Stimulated activated CD4-positive, alpha-beta T cell treated with anti-CD3 and anti-CD28 coated beads, Interleukin-4, amount 100 ng/mL, for 24 hours (primary cell): ENCODE results near the gene PIGZ.
A peak's percentile ranks its signal among the peaks of the same experiment; 100 is the strongest.

ENCODE experiments used
- DNase-seq: peaks from one replicate; pipeline ENCODE4 v3.0.0-alpha.2; 2020

PIGZ gene

GRCh38 chr3:196968233-196969133, at the start of gene PIGZ:
Gene PIGZ, minus strand, starts transcription at chr3:196968833. Its CDS starts 16,802 bp downstream, at chr3:196952031.
- peak; percentile 29 for DNase-seq

DNA sequence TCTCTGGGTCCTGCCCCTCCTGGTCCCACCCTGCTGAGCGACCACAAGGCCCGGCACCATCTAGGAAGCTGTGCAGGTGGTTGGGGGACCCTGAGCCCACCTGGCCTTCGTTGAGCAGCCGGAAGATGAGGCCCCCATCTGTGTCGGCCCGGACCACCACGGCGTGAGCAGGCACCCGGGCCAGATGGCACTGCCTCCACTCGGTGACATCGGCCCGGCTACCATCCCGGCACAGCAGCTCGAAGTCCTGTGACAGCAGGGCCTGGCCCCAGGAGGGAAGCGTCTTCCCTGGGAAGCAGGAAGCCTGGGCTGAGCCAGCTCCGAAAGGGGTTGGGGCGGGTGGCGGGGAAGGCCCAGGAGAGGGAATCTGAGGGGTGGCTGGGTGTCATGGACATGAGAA, 48.4 kb upstream of the PIGZ start:
- DNase-seq, result no peak

DNA sequence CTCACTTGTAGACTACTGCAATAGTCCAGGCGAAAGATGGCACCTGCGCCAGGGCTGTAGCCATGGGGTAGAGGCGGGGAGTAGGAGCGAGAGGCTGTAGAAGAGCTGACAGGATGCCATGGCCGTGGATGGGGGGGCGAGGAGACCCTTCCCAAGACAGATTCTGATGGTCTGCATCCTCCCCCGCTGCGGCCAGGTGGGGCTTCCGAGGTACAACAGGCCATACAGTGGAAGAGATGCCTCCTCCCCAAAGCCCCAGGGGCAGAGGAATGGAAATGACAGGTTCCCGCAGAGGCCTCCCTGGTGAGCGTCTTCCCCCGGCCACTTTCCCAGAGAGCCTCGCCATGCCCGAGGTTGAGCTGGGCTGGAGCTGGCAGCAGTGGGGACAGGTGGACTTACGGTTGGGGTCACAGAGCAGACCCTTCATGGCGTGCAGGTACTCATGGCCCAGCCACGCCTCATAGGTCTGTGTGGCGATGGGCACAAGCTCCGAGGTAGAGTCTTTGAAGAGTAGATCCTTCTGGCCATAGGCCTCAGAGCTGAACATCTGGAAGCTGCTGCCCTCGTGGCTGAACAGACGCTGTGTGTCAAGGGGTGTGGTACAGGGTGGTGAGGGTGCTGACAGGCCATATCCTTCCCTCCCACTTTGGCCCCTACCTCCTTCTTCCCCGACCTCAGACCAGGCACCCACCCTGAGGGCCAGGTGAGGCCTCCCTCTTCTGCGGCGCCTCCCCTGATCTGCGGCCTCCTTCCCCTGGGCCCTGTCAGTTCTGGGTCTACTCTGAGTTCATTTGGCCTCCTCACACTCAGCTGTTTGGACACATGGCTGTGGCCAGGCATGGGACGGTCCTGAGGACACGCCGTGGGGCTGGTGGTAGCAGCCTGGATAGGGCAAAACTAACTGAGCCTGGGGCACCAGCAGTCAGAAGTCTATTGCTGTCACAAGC, 47.4 kb upstream of the PIGZ start:
- DNase-seq, result no peak

GRCh38 chr3:197014942-197015575, 46.4 kb upstream of the PIGZ start:
- no peak for DNase-seq

DNA sequence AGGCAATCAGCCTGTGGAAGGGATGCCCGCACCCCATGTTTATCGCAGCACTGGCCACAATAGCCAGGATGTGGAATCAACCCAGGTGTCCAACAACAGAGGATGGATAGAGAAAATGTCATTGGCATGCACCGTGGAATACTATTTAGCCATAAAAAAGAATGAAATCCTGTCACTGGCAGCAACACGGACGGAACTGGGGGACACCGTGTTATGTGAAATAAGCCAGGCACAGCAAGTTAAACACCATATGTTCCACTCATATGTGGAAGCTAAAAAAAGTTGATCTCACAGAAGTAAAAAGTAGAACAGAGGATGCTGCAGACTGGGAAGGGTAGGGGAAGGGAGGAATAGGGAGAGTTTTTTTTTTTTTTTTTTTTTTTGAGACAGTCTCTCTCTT, 45.4 kb upstream of the PIGZ start:
- DNase-seq, result no peak

DNA sequence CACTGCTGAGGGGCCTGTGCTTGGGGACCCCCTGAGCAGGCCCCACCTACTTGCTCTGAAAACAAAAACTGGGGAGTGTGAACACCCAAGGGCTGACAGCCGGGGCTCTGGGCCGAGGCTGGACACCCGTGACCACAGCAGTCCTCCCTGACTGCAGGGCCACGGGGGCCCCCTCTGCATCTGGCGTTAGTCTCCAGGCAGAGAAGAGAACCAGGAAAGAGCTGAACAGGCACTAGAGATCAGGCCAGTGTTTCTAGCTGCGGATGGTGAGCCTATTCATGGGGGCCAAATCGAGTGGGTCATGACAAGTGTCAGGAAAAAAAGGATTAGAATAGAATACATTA, 43.9 kb upstream of the PIGZ start:
- no peak for DNase-seq

DNA sequence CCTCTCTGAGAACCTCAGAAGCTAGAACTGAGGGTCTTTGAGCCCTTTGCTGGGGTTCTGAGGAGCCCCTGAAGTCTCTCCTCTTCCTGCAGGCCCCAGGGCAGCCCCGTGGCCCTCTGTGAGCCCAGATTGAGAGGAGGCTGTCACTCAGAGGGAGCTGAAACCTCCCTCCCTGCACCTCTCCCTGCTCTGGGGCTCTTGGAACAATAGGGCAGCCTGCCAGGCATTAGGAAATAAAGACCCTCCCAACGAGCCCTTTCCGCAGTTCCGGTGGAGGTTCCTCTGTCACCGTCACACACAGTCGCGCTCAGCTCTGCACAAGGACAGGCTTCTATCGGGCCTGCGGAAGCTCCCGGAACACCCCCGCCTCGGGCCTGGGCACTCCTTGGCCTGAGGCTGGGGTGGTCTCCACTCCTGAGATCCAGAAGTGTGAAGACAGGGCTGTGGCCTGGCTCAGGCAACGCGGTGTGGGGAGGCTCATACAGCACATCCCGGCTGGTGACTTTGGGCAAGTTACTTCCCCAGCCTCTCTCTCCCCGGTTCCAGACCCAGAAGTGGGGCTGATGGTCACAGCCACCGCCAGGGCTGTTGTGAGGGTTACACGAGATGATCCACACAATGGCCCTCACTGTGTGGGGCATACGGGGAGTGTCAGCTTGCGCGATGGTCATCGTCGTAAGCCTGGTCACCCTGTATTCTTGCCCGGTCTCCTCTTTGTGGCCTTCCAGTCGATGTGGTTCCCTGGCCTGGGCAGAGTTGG, 43.3 kb upstream of the PIGZ start:
- DNase-seq, result no peak

GRCh38 chr3:197010556-197011351, 42.1 kb upstream of the PIGZ start:
- no peak for DNase-seq

GRCh38 chr3:197009532-197010019, 40.9 kb upstream of the PIGZ start:
- no peak for DNase-seq

GRCh38 chr3:197008436-197009209, 40.0 kb upstream of the PIGZ start:
- no peak for DNase-seq

DNA sequence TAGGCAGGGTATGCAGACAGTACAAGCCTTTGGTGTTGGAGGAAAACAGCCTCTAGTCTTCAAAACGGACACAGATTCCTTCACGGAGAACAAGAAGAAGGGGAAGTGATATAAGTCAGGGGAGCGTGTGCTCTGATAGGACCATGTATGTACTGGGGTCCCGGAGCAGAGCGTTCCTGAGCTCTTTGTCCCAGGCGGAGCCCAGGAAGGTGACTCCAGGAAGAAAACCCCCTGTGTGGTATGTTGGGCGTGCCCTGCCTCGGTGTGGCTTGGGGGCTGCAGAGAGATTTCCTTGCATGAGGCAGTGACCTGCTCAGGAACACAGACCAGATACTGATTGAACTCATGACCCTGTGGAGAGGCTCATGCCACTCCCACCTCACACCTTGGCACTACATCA, 39.3 kb upstream of the PIGZ start:
- no peak for DNase-seq

- DNase-seq, result no peak
Measured at GRCh38 chr3:197007296-197007940, 38.8 kb upstream of the PIGZ start.

- no peak for DNase-seq
Measured at GRCh38 chr3:197006860-197007259, 38.2 kb upstream of the PIGZ start.

- no peak for DNase-seq
Measured at GRCh38 chr3:197006446-197006845, 37.8 kb upstream of the PIGZ start.

GRCh38 chr3:197003461-197004385, 35.1 kb upstream of the PIGZ start:
- no peak for DNase-seq

DNA sequence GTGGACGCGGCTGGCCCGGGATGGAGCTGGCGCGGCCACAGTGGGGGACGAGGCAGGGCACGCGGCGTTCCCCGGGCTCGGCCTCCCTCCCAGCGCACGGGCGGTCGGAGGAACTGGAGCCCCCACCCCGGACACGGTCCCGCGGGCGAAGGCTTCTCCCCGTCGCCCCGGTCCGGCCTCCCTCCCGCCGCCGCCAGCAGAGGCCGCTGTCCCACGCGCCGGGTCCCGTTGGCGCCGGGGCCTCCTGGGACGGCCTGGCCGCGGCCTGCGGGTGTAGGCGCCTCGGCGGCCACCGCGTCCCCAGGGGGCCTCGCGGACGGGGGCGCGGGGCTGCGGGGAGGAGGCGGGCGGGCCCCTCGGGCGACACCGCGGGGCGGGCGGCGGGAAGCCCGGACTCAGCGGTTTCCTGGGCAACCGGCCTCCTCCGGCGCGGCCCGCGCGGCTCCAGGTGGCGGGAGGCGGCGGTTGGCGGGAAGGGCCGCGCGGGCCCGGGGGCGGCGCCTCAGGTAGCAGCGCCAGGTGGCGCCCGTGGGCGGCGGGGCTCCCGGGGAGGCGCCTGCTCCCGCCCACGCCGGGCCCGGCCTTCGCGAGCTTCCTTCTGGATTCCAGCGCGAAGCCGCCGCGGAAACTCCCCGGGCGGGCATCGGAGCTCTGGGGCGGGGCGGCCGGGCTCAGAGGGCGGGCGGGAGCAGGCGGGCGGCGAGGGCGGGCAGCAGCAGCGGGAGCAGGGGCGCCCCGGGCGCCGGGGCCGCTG, 34.2 kb upstream of the PIGZ start:
- peak; percentile 78 for DNase-seq

GRCh38 chr3:197001972-197002700, 33.5 kb upstream of the PIGZ start:
- DNase-seq, result no peak
